Measurements from ENCODE around the gene INO80B. TPM values are rescaled to one million over a fixed set of nuclear protein-coding genes. Genes with fewer than 3 reads are reported as not detected.
A peak's percentile ranks its signal among the peaks of the same experiment; 100 is the strongest.
"Not testable (repeated sequence)": the region's sequence is repeated elsewhere in the genome, so short reads cannot be mapped to it uniquely, and the experiment has no call there.

The INO80B gene
- polyA plus RNA-seq, 1 of the 3 experiments (the other 2 are of a cell fraction): 41.7 TPM

- Histone ChIP-seq H3K9ac (peak overlapping the region; percentile 79), H3K36me3 (replicated peaks in 1 of 2; ENCODE audit: control insufficient read depth in 1 of 2, insufficient read depth in 2 of 2, low read length in 1 of 2) (peaks cover 8 to 15% of the 10 kb centered on the region in 2 experiments), H3K4me3 (ENCODE audit: low read depth in 2 of 2, low read length in 1 of 2) (peak overlapping the region; percentile 70 to 97), H3K79me2 (ENCODE audit: insufficient read depth) (peaks cover 71% of the 10 kb centered on the region), H2AFZ (ENCODE audit: low read depth) (peak overlapping the region; percentile 86), H3K4me2 (peak overlapping the region; percentile 86), H3K4me1 (ENCODE audit: control insufficient read depth in 1 of 2, insufficient read depth in 2 of 2, low read depth in 1 of 2, low read length in 1 of 2) (peaks cover 13 to 16% of the 10 kb centered on the region in 2 experiments; a peak in 3 of 4 replicates)
- not testable (repeated sequence) for H3K9me3 ChIP-seq; DNase-seq; H3F3A ChIP-seq (replicated peaks; ENCODE audit: insufficient read depth); H3K27me3 ChIP-seq (ENCODE audit: insufficient read depth); H3K27ac ChIP-seq (ENCODE audit: low read depth in 2 of 2, low read length in 1 of 2); H3K9me2 ChIP-seq; H4K20me1 ChIP-seq (ENCODE audit: insufficient read depth)
- 64% methylated on average over 19 of the region's 19 CpGs for WGBS (ENCODE audit: low lambda C conversion rate)
- CTCF ChIA-PET: interaction anchor here (0.7 to 7.5 kb wide), 21 partner anchors 9 to 161 kb away, joined by 3 to 116 read pairs (median 10); partner anchors contain the start of genes AUP1, DQX1, HTRA2 and LBX2
- POLR2A ChIA-PET: interaction anchor here (0.6 to 3.5 kb wide), 12 partner anchors 11 to 92 kb away, joined by 3 to 24 read pairs (median 7); partner anchors contain the start of genes AUP1, C2orf81, HTRA2 and INO80B
Observed at GRCh38 chr2:74483675-74484164, 28.8 kb downstream of the INO80B start.

DNA sequence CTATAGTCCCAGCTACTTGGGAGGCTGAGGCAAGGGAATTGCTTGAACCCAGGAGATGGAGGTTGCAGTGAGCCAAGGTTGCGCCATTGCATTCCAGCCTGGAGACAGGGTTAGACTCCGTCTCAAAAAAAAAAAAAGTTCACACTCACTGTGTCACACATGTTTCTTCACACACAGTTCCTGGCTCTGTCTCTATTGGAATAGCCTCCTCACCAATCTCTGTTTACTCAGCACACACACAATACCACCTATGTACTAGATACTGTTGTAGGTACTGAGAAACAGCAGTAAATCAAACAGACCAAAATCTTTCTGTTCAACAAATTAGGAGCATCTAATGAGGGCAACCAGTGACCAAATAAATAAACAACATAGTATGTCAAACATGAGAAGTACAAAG, 31.3 kb downstream of the INO80B start:
- ChIA-PET POLR2A (no interaction called here), CTCF (interaction anchor here (7.5 kb wide), 1 partner anchor 101 kb away, joined by 116 read pairs; no protein-coding TSS in a partner anchor)
- Histone ChIP-seq H3K27me3 (ENCODE audit: insufficient read depth) (no peaks in the 10 kb centered on the region), H3K9me2 (no peaks in the 10 kb centered on the region), H2AFZ (ENCODE audit: low read depth) (no peak overlapping the region), H3K9me3 (no peaks in the 10 kb centered on the region), H3K27ac (ENCODE audit: low read depth in 2 of 2, low read length in 1 of 2) (no peak overlapping the region), H3K4me3 (ENCODE audit: low read depth in 2 of 2, low read length in 1 of 2) (no peak overlapping the region), H3K79me2 (ENCODE audit: insufficient read depth) (peaks cover 49% of the 10 kb centered on the region), H4K20me1 (ENCODE audit: insufficient read depth) (no peaks in the 10 kb centered on the region), H3K4me1 (ENCODE audit: control insufficient read depth in 1 of 2, insufficient read depth in 2 of 2, low read depth in 1 of 2, low read length in 1 of 2) (peaks cover 7 to 11% of the 10 kb centered on the region in 2 experiments; a peak in 3 of 4 replicates), H3F3A (replicated peaks; ENCODE audit: insufficient read depth) (no peaks in the 10 kb centered on the region), H3K9ac (no peak overlapping the region), H3K36me3 (replicated peaks in 1 of 2; ENCODE audit: control insufficient read depth in 1 of 2, insufficient read depth in 2 of 2, low read length in 1 of 2) (peaks cover 6 to 16% of the 10 kb centered on the region in 2 experiments), H3K4me2 (no peak overlapping the region)
- DNase-seq: no peak
- no peak for TF ChIP-seq JUND (IDR thresholded peaks at IDR 0.05)
- TF ChIP-seq MXI1 (IDR thresholded peaks at IDR 0.05; ENCODE audit: low read depth, low read length): no peak
- no peak for TF ChIP-seq RXRA (IDR thresholded peaks at IDR 0.05; ENCODE audit: borderline replicate concordance, low read depth)
- TF ChIP-seq TAF1 (IDR thresholded peaks at IDR 0.05; ENCODE audit: borderline replicate concordance, low read depth, low read length): no peak
- TF ChIP-seq, protein P1, sequence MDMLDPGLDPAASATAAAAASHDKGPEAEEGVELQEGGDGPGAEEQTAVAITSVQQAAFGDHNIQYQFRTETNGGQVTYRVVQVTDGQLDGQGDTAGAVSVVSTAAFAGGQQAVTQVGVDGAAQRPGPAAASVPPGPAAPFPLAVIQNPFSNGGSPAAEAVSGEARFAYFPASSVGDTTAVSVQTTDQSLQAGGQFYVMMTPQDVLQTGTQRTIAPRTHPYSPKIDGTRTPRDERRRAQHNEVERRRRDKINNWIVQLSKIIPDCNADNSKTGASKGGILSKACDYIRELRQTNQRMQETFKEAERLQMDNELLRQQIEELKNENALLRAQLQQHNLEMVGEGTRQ (IDR thresholded peaks at IDR 0.05; ENCODE audit: borderline replicate concordance, low read depth, low read length): no peak
- TF ChIP-seq, protein P2, sequence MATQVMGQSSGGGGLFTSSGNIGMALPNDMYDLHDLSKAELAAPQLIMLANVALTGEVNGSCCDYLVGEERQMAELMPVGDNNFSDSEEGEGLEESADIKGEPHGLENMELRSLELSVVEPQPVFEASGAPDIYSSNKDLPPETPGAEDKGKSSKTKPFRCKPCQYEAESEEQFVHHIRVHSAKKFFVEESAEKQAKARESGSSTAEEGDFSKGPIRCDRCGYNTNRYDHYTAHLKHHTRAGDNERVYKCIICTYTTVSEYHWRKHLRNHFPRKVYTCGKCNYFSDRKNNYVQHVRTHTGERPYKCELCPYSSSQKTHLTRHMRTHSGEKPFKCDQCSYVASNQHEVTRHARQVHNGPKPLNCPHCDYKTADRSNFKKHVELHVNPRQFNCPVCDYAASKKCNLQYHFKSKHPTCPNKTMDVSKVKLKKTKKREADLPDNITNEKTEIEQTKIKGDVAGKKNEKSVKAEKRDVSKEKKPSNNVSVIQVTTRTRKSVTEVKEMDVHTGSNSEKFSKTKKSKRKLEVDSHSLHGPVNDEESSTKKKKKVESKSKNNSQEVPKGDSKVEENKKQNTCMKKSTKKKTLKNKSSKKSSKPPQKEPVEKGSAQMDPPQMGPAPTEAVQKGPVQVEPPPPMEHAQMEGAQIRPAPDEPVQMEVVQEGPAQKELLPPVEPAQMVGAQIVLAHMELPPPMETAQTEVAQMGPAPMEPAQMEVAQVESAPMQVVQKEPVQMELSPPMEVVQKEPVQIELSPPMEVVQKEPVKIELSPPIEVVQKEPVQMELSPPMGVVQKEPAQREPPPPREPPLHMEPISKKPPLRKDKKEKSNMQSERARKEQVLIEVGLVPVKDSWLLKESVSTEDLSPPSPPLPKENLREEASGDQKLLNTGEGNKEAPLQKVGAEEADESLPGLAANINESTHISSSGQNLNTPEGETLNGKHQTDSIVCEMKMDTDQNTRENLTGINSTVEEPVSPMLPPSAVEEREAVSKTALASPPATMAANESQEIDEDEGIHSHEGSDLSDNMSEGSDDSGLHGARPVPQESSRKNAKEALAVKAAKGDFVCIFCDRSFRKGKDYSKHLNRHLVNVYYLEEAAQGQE (IDR thresholded peaks at IDR 0.05; ENCODE audit: low read depth, low read length): no peak
- TF ChIP-seq TCF12 (IDR thresholded peaks at IDR 0.05): no peak
- 100% methylated on average over 2 of the region's 2 CpGs for WGBS (ENCODE audit: low lambda C conversion rate)
